Stimulated activated CD8-positive, alpha-beta memory T cell treated with anti-CD3 and anti-CD28 coated beads, Interleukin-2, amount 100 ng/mL, for 1 hour (primary cell): Measurements from ENCODE around the gene LYSMD1.
A peak's percentile ranks its signal among the peaks of the same experiment; 100 is the strongest.

ENCODE experiments used
- DNase-seq, 2 donors: peaks; one replicate each; pipeline ENCODE4 v3.0.0-alpha.2; 2020; ENCODE audit warnings: low read depth in 2 of 2

The LYSMD1 gene

GRCh38 chr1:151142411-151143056 lies 23.2 kb downstream of the LYSMD1 start:
- no peak for DNase-seq

DNA sequence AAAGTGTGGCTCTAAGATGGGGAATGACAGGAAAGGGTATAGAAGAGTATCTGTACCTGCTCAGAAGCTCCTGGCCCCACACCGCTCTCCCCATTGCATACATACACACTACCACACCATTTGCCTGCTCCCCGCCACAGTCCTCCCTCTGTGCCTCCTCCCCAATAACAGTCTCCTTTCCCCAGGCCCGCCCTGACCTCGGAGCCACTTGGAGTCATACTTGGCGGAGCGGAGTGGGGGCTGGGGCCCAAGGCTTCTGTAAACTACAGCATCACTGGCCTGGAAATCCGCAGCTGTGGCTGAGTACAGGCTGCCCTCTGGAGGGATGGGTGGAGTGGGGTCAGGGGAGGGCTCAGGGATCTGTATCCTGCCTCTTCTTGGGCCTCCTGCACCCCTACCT lies 27.9 kb downstream of the LYSMD1 start:
- no peak for DNase-seq

DNA sequence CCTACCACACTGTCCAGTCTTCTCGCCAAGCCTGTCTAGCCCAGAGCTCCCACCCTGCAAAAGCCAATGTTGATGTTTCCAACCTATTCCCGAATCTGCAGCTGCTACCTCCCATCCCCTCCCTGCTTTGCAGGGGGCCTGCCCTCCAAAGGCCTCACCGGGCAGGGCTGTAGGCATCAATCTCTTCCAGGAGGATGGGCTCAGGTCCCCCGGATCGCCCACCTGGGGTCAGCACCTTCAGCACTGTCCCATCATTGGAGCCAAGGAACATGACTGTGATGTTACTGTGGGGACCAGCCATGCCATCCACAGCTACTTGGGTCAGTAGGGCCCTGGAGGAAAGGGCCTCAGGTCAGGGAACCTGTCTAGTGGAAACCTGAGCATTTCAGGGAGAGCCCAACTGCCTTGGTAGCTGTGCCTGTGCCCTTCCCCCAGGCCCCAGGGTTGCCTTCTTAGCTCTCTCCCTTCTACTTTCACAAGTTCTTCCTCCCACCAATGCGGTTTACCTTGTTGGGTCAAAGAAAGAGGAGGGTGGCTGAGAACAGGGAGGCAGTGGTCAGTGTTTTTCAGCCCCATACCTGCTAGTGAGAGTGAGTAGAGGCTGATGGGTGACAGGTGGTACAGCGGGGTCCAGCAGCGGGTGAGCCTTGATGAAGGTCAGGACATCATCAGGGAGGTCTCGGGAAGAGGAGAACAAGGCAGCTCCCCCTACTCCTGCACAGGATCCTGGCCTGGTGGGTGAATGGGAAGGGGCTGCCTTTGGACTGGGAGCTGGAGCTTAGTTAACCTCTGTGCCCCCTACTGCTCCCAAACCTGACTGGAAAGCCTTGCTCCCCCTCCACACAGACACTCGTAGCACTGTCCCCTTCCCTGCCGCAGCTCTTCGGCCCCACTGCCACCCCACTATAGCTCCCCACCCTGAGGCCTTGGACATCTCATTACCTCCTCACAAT lies 30.0 kb downstream of the LYSMD1 start:
- DNase-seq: no peak

DNA sequence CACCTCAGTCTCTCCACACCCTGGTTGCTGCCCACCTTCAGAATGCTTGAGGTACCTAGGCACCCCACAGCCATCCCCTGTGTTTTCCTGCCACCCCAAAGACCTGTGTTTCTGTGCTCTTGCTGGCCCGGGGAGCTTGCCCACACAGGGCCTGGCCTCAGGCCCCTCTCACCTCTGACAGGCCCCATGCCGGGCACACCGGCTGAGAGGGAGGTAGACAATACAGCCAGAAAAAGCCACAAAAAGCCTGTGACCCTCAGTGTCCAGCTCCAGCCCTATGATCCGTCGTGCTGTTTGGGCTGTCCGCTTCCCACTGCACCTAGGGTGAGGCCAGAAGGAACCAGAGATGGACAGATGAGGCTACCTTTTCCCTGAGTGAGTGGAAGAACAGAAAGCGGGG lies 30.7 kb downstream of the LYSMD1 start:
- no peak for DNase-seq

DNA sequence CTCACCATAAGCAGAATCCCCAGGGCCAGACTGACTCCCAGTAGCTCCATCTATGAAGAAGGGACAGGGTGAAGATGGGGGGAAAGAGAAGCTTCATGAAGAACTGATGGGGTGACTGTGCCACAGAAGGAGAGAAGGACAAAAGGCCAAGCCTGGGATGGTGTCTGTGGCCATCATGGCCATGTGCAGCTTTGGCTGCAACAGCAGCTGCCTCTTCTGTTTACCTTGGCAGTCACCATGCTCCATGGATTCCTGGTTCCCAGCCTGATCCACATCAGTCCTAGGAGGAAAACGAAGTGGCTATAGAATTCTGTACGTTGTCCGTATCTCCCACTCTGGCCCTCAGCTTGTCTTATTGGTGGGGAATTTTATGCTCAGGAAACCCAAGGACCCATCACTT lies 31.3 kb downstream of the LYSMD1 start:
- DNase-seq: no peak

DNA sequence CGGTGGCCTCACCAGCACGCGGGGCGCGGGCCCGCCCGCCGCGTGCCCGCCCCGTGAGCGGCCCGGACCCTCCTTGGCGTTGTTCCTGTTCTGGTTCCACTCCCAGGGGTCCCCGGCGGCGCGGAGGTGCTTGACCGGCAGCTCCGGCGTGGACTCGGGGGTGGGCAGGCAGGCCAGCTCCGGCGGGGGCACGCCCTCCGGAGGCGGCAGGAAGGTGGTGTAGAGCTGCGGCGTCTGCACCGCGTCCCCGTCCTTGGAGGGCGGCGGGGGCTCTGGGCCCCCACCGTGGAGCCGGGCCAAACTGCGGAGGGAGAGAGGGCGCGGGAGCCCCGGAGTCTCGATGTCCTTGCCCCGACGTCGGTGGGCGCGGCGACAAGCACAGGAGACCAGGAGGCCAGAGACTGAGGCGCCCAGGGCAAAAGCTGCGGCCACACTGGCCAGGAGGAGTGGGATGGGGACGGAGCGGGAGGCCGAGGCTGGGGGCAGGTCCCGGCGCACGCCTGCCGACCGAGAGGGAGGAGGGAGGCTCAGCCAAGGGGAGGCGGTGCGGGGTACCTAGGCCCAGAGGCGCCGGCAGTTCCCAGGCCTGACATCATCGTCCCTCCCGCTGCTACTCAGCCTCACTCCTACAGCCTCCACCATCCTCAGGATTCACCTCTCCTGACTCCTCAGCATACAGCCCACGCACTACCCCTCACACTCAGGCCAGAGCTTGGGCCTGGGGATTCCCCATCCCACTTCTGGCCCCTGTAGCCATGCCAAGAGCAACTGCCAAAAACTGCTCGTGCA lies 32.5 kb downstream of the LYSMD1 start:
- no peak for DNase-seq

- no peak for DNase-seq
Measured at GRCh38 chr1:151132335-151133017, 33.2 kb downstream of the LYSMD1 start.

GRCh38 chr1:151131701-151132334 lies 33.9 kb downstream of the LYSMD1 start:
- no peak for DNase-seq

DNA sequence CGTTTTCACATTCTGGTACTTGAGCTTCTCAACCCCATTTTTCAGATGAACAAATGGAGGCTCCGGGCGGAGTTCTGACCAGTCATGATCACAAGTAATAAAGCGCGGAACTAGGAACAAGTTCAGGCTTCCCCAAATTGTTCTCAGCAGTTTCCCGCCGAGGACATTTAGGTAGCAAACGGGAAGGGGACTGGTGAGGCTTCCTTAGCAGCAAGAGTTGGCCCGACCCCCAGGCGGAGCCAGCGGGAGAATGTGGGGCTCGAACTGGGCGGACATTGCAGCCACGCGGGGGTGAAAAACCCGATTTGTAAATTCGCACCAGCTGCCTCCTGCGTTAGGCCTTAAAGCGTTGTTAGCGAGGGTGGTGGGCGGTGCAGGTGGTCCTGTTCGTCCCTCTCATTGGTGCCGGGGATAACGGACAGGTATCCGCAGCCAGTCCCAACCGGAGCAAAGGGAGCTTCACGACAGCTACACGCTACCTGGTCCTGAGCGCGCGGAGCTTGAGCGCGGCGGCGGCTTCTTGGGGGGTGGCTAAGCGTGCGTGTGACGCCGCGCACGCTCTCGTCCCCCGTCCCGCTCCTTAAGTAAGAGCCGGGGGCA lies 34.6 kb downstream of the LYSMD1 start:
- peak; percentile 49 to 61 for DNase-seq

DNA sequence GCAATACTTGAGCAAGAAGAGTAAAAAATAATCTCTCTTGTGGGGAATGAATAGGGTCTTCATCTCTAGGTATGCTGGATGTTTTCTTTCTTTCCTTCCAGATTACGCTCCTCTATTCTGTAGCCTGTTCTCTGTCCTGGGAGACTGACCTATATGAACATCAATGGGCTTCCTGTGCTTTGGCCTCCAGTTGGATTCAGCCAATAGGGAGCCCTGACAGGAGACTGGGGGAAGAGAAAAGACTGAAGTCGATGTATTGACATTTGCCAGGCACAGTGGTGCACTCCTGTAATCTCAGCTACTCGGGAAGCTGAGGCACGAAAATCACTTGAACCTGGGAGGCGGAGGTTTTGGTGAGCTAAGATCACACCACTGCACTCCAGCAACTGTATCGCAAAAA lies 36.9 kb downstream of the LYSMD1 start:
- no peak for DNase-seq

DNA sequence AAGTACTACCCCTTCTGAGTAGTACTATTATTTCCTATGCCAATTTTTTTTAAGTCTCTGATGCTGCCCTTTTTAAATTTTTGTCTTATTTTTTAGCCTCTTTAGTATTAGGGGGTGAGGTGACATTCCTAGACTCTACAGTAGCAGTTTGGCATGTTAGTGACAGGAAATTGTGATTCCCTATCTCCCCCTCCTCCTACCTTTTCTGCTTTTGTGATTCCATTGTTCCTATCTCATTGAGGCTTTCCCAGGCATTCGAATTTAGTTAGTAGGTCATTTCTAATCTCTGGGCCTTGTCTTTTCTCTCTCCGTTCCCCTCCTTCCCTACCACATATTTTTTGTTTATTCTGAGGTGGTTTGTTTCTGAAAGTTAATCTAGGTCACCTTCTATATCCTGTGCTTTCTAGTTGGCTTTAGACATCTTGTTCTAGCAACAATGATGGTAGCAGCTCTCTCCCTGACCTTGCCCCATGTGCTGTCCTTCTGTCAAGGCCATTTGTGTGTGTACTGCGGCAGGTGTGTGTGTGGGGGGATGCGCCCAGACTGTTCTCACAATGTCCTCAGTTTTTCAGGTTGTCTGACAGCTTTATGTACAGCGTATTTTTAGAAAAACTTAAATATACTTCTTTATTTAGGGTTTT lies 40.8 kb downstream of the LYSMD1 start:
- DNase-seq: no peak

DNA sequence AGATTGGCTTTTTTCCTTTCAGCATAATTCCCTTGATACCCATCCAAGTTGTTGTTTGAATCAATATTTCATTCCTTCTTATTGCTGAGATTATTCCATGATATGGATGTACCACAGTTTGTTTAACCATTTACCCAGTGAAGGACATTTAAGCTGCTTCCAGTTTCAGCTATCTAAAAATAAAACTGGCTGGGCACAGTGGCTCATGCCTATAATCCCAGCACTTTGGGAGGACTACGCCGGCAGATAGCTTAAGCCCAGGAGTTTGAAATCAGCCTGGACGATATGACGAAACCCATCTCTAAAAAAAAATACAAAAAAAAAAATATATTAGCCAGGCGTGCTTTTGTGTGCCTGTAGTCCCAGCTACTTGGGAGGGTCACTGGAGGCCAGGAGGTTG lies 51.8 kb downstream of the LYSMD1 start:
- no peak for DNase-seq
